IMR-90 (cell line): Measurements from ENCODE around the gene CHMP3. TPM values are rescaled to one million over a fixed set of nuclear protein-coding genes. Genes with fewer than 3 reads are reported as not detected.
"Not testable (repeated sequence)": the region's sequence is repeated elsewhere in the genome, so short reads cannot be mapped to it uniquely, and the experiment has no call there.

ENCODE experiments used
- ATAC-seq: fragments of 200-7000 bp; cut with Tn5 transposase; 2 replicates; pipeline ENCODE4 v1.9.1; 2020; ENCODE audit warnings: low read depth, mild to moderate bottlenecking, moderate library complexity
- BruUV-seq: library from RNA; stranded (reverse); fragments of 400-500 nt; replicated peaks from 2 replicates; lab custom pipeline; 2021; lab: Mats Ljungman, UMichigan
- CTCF ChIA-PET: fragments of 300-600 bp; formaldehyde crosslinking; extraction: SDS; loops from one replicate; lab custom pipeline; 2021; ENCODE audit warnings: antibody characterized with exemption; lab: Yijun Ruan, JAX
- POLR2A ChIA-PET: fragments of 300-600 bp; sonication (Branson Sonifier 250); formaldehyde crosslinking; loops from one replicate; lab custom pipeline; 2022; ENCODE audit warnings: antibody characterized with exemption; ENCODE audit not compliant: unreplicated experiment; lab: Charles Lee
- DNase-seq: peaks from one replicate; pipeline ENCODE4 v3.0.0; 2013
- H2AFZ ChIP-seq: replicated peaks from 2 replicates; pipeline ENCODE3; 2013; ENCODE audit warnings: low read length, mild to moderate bottlenecking; ENCODE audit not compliant: poor library complexity
- H2AK5ac ChIP-seq: 2 replicates; pipeline ENCODE4 v1.6.1; 2013; ENCODE audit warnings: low read depth, low read length, inconsistent platforms
- H2AK9ac ChIP-seq: replicated peaks from 2 replicates; pipeline ENCODE3; 2013; ENCODE audit warnings: mild to moderate bottlenecking, low read depth, low read length, moderate library complexity; ENCODE audit not compliant: poor library complexity
- H2BK120ac ChIP-seq: 2 replicates; pipeline ENCODE4 v1.6.1; 2013; ENCODE audit warnings: low read depth, low read length, inconsistent platforms
- H2BK15ac ChIP-seq: 3 replicates; pipeline ENCODE4 v1.6.1; 2013; ENCODE audit warnings: low read depth, low read length, inconsistent platforms
- H2BK20ac ChIP-seq: 2 replicates; pipeline ENCODE4 v1.6.1; 2013; ENCODE audit warnings: low read depth, mild to moderate bottlenecking, inconsistent platforms, low read length, moderate library complexity
- H2BK5ac ChIP-seq: 2 replicates; pipeline ENCODE4 v1.6.1; 2013; ENCODE audit warnings: mild to moderate bottlenecking, low read depth, low read length, inconsistent platforms; ENCODE audit not compliant: poor library complexity, severe bottlenecking
- H3K14ac ChIP-seq: replicated peaks from 2 replicates; pipeline ENCODE4 v1.6.1; 2013; ENCODE audit warnings: low read depth, low read length, inconsistent platforms
- H3K18ac ChIP-seq: 2 replicates; pipeline ENCODE4 v1.6.1; 2013; ENCODE audit warnings: low read depth, low read length, control low read depth
- H3K23ac ChIP-seq: 2 replicates; pipeline ENCODE4 v1.6.1; 2013; ENCODE audit warnings: low read depth, low read length, inconsistent platforms
- H3K27ac ChIP-seq: 2 replicates; pipeline ENCODE4 v1.5.1; 2013; ENCODE audit warnings: mild to moderate bottlenecking, control low read depth, low read length; ENCODE audit not compliant: insufficient read depth
- H3K27me3 ChIP-seq: 2 replicates; pipeline ENCODE4 v1.6.1; 2013; ENCODE audit warnings: low read length; ENCODE audit not compliant: control insufficient read depth, insufficient read depth
- H3K36me3 ChIP-seq: 2 replicates; pipeline ENCODE4 v1.6.1; 2013; ENCODE audit warnings: low read length, mixed read lengths; ENCODE audit not compliant: control insufficient read depth, insufficient read depth
- H3K4ac ChIP-seq: 2 replicates; pipeline ENCODE4 v1.6.1; 2013; ENCODE audit warnings: low read depth, low read length, inconsistent platforms
- H3K4me1 ChIP-seq: 2 replicates; pipeline ENCODE4 v1.6.1; 2013; ENCODE audit warnings: low read length, mixed read lengths; ENCODE audit not compliant: control insufficient read depth, insufficient read depth
- H3K4me2 ChIP-seq: 2 replicates; pipeline ENCODE4 v1.6.1; 2013; ENCODE audit warnings: low read depth, mild to moderate bottlenecking, control low read depth, low read length, moderate library complexity
- H3K4me3 ChIP-seq: 2 replicates; pipeline ENCODE4 v1.5.1; 2013; ENCODE audit warnings: low read depth, mild to moderate bottlenecking, control low read depth, low read length, moderate library complexity; ENCODE audit not compliant: insufficient read depth
- H3K56ac ChIP-seq: 2 replicates; pipeline ENCODE4 v1.6.1; 2013; ENCODE audit warnings: low read length, inconsistent platforms; ENCODE audit not compliant: insufficient read depth; ENCODE audit errors: extremely low read depth
- H3K79me1 ChIP-seq, 2 experiments: 2 replicates each; pipeline ENCODE4 v1.6.1; 2013; ENCODE audit warnings: low read length in 2 of 2, inconsistent platforms in 1 of 2, low read depth in 1 of 2
- H3K9ac ChIP-seq: 2 replicates; pipeline ENCODE4 v1.6.1; 2013; ENCODE audit warnings: low read depth, low read length, control low read depth
- H3K9me1 ChIP-seq: 2 replicates; pipeline ENCODE4 v1.6.1; 2013; ENCODE audit warnings: low read length, inconsistent platforms; ENCODE audit not compliant: insufficient read depth
- H3K9me3 ChIP-seq: 2 replicates; pipeline ENCODE4 v1.6.1; 2013; ENCODE audit warnings: low read length; ENCODE audit not compliant: control insufficient read depth, insufficient read depth
- H4K20me1 ChIP-seq: 2 replicates; pipeline ENCODE4 v1.6.1; 2013; ENCODE audit warnings: low read length, inconsistent platforms; ENCODE audit not compliant: insufficient read depth
- H4K5ac ChIP-seq: 2 replicates; pipeline ENCODE4 v1.6.1; 2013; ENCODE audit warnings: mild to moderate bottlenecking, low read depth, low read length, control low read depth
- H4K8ac ChIP-seq, 2 experiments: 2 replicates each; pipeline ENCODE4 v1.6.1; 2013; ENCODE audit warnings: low read depth in 2 of 2, low read length in 2 of 2, control low read depth in 1 of 2, inconsistent platforms in 1 of 2
- H4K91ac ChIP-seq: 2 replicates; pipeline ENCODE4 v1.6.1; 2013; ENCODE audit warnings: low read depth, low read length, inconsistent platforms; ENCODE audit not compliant: insufficient read depth
- WGBS, 2 experiments: methylation state at CpG; one replicate each; pipeline versions ENCODE4 v1.1.5 to v1.1.7; 2013; ENCODE audit warnings: missing lambda C conversion rate in 2 of 2; ENCODE audit not compliant: insufficient read length in 1 of 2; ENCODE audit errors: extremely low coverage in 2 of 2; 5-methylcytosine and 5-hydroxymethylcytosine counted together
- dilution Hi-C: fragments of 300-500 bp; cut with HindIII; formaldehyde crosslinking; loops from one replicate; pipeline ENCODE4 v1.14.3; 2018; ENCODE audit warnings: low sequenced_read_pairs; ENCODE audit not compliant: unreplicated experiment
- in situ Hi-C: fragments of 300-500 bp; cut with MboI; formaldehyde crosslinking; loops from 3 replicates; pipeline ENCODE4 v1.14.3; 2019; ENCODE audit warnings: low sequenced_read_pairs, inconsistent platforms, mixed read lengths
- intact Hi-C: fragments of 100-400 bp; cut with micrococcal nuclease; formaldehyde crosslinking; loops from 2 replicates; pipeline ENCODE4 v1.10.0; 2022
- polyA plus RNA-seq, 3 experiments: library from polyadenylated mRNA; depleted of rRNA; stranded (reverse); fragments of >200 nt; gene quantifications; 2 replicates each; pipeline ENCODE4 v1.2.3, GENCODE V29; 2012; ENCODE audit warnings: low replicate concordance in 1 of 3
- total RNA-seq: library from RNA; depleted of rRNA; stranded (reverse); fragments of >200 nt; gene quantifications from 2 replicates; pipeline ENCODE4 v1.2.3, GENCODE V29; 2012

The CHMP3 gene
- total and polyA plus RNA-seq, 2 of the 4 experiments (the other 2 are of a cell fraction): 38.4 to 84.6 TPM

- WGBS, 2 experiments: 96% methylated on average over 12 of the region's 37 CpGs; no CpG with 5 or more reads in 1 of the 2 experiments
- H3K9me1 ChIP-seq, BruUV-seq, H4K91ac ChIP-seq, H2BK5ac ChIP-seq, DNase-seq, H3K27me3 ChIP-seq, H2AK5ac ChIP-seq, H4K8ac ChIP-seq, intact Hi-C loops, H3K4ac ChIP-seq, H2AFZ ChIP-seq, H4K20me1 ChIP-seq, H3K56ac ChIP-seq, H2AK9ac ChIP-seq, H3K36me3 ChIP-seq, H2BK15ac ChIP-seq, H3K18ac ChIP-seq, ATAC-seq, in situ Hi-C loops, H3K27ac ChIP-seq, H3K4me2 ChIP-seq, H3K9me3 ChIP-seq, H4K5ac ChIP-seq, H3K23ac ChIP-seq, dilution Hi-C loops, H2BK20ac ChIP-seq, H3K9ac ChIP-seq, H3K4me1 ChIP-seq, H3K14ac ChIP-seq, H2BK120ac ChIP-seq, POLR2A ChIA-PET, H3K4me3 ChIP-seq, CTCF ChIA-PET: not testable (repeated sequence)
- peaks cover 5 to 10% of the 10 kb centered on the region in 2 experiments for H3K79me1 ChIP-seq
Measured at GRCh38 chr2:86548913-86549396, 14.3 kb downstream of the CHMP3 start.

GRCh38 chr2:86548165-86548912 lies 14.9 kb downstream of the CHMP3 start:
- H4K20me1 ChIP-seq, H2AFZ ChIP-seq, CTCF ChIA-PET, H4K5ac ChIP-seq, H3K4me1 ChIP-seq, H3K4ac ChIP-seq, intact Hi-C loops, ATAC-seq, H2BK120ac ChIP-seq, H3K27me3 ChIP-seq, H3K23ac ChIP-seq, H2AK5ac ChIP-seq, H3K4me2 ChIP-seq, H3K36me3 ChIP-seq, dilution Hi-C loops, H3K18ac ChIP-seq, H3K9me1 ChIP-seq, H2AK9ac ChIP-seq, H3K56ac ChIP-seq, H2BK5ac ChIP-seq, H4K91ac ChIP-seq, BruUV-seq, H2BK20ac ChIP-seq, in situ Hi-C loops, H3K4me3 ChIP-seq, H4K8ac ChIP-seq, DNase-seq, H3K9me3 ChIP-seq, H3K79me1 ChIP-seq, POLR2A ChIA-PET, H3K14ac ChIP-seq, H3K9ac ChIP-seq, H3K27ac ChIP-seq, H2BK15ac ChIP-seq: not testable (repeated sequence)
- no CpG with 5 or more reads among the region's 20 CpGs for WGBS, 2 experiments
